H9 (cell line): Measurements from ENCODE around the gene DIP2C. TPM values are rescaled to one million over a fixed set of nuclear protein-coding genes. Genes with fewer than 3 reads are reported as not detected.
A peak's percentile ranks its signal among the peaks of the same experiment; 100 is the strongest.

Source experiments
- DNase-seq: peaks from one replicate; pipeline ENCODE4 v3.0.0-alpha.2; 2017
- H2AFZ ChIP-seq: one replicate; pipeline ENCODE4 v1.6.1; 2013; ENCODE audit warnings: mild to moderate bottlenecking, low read length, control low read depth, moderate library complexity
- H2AK5ac ChIP-seq: 2 replicates; pipeline ENCODE4 v1.6.1; 2013; ENCODE audit warnings: low read length, control low read depth, mixed read lengths; ENCODE audit not compliant: insufficient read length
- H2BK120ac ChIP-seq: one replicate; pipeline ENCODE4 v1.6.1; 2013; ENCODE audit warnings: low read depth, mild to moderate bottlenecking, low read length, control low read depth, inconsistent platforms; ENCODE audit not compliant: poor library complexity, severe bottlenecking
- H2BK12ac ChIP-seq: 2 replicates; pipeline ENCODE4 v1.6.1; 2013; ENCODE audit warnings: low read length, control low read depth, mixed read lengths, low read depth; ENCODE audit not compliant: insufficient read length
- H2BK15ac ChIP-seq: 2 replicates; pipeline ENCODE4 v1.6.1; 2013; ENCODE audit warnings: low read depth, low read length, control low read depth
- H2BK20ac ChIP-seq: one replicate; pipeline ENCODE4 v1.6.1; 2013; ENCODE audit warnings: low read depth, mild to moderate bottlenecking, low read length, control low read depth, inconsistent platforms; ENCODE audit not compliant: poor library complexity, severe bottlenecking
- H2BK5ac ChIP-seq: 2 replicates; pipeline ENCODE4 v1.6.1; 2013; ENCODE audit warnings: low read length, control low read depth, mixed read lengths; ENCODE audit not compliant: insufficient read length
- H3K14ac ChIP-seq: 2 replicates; pipeline ENCODE4 v1.6.1; 2013; ENCODE audit warnings: low read length, control low read depth; ENCODE audit not compliant: insufficient read depth
- H3K18ac ChIP-seq: 2 replicates; pipeline ENCODE4 v1.6.1; 2013; ENCODE audit warnings: low read depth, mild to moderate bottlenecking, mixed read lengths, low read length, control low read depth; ENCODE audit not compliant: insufficient read length
- H3K23ac ChIP-seq: 2 replicates; pipeline ENCODE4 v1.6.1; 2013; ENCODE audit warnings: low read length, control low read depth, mixed read lengths, low read depth; ENCODE audit not compliant: insufficient read length
- H3K23me2 ChIP-seq: 2 replicates; pipeline ENCODE4 v1.6.1; 2013; ENCODE audit warnings: low read depth, mild to moderate bottlenecking, mixed read lengths, low read length, control low read depth; ENCODE audit not compliant: insufficient read length, poor library complexity, severe bottlenecking
- H3K27ac ChIP-seq: 2 replicates; pipeline ENCODE4 v1.5.1; 2013; ENCODE audit warnings: low read length, control low read depth, mixed read lengths, low read depth; ENCODE audit not compliant: insufficient read length
- H3K27me3 ChIP-seq: 2 replicates; pipeline ENCODE4 v1.6.1; 2013; ENCODE audit warnings: low read length, control low read depth, inconsistent platforms; ENCODE audit not compliant: insufficient read depth
- H3K4ac ChIP-seq: 2 replicates; pipeline ENCODE4 v1.6.1; 2013; ENCODE audit warnings: low read depth, mild to moderate bottlenecking, control low read depth, inconsistent platforms, low read length, moderate library complexity
- H3K4me1 ChIP-seq: 2 replicates; pipeline ENCODE4 v1.6.1; 2013; ENCODE audit warnings: low read length, control low read depth, inconsistent platforms; ENCODE audit not compliant: insufficient read depth
- H3K4me2 ChIP-seq: 2 replicates; pipeline ENCODE4 v1.6.1; 2013; ENCODE audit warnings: low read length, control low read depth, mixed read lengths; ENCODE audit not compliant: insufficient read length, insufficient read depth
- H3K56ac ChIP-seq: 2 replicates; pipeline ENCODE4 v1.6.1; 2013; ENCODE audit warnings: low read depth, mild to moderate bottlenecking, mixed read lengths, low read length, control low read depth; ENCODE audit not compliant: insufficient read length
- H3K79me1 ChIP-seq: 2 replicates; pipeline ENCODE4 v1.6.1; 2013; ENCODE audit warnings: low read depth, mild to moderate bottlenecking, moderate library complexity, low read length, control low read depth, inconsistent platforms; ENCODE audit not compliant: insufficient read depth, poor library complexity, severe bottlenecking
- H3K79me2 ChIP-seq: 2 replicates; pipeline ENCODE4 v1.6.1; 2013; ENCODE audit warnings: low read length, control low read depth, inconsistent platforms; ENCODE audit not compliant: insufficient read depth
- H3K9ac ChIP-seq: 2 replicates; pipeline ENCODE4 v1.6.1; 2013; ENCODE audit warnings: low read length, control low read depth, mixed read lengths; ENCODE audit not compliant: insufficient read length; ENCODE audit errors: extremely low read depth
- H3K9me3 ChIP-seq: one replicate; pipeline ENCODE4 v1.6.1; 2013; ENCODE audit warnings: low read depth, low read length, inconsistent platforms; ENCODE audit not compliant: control insufficient read depth
- H3T11ph ChIP-seq: one replicate; pipeline ENCODE4 v1.6.1; 2013; ENCODE audit warnings: mild to moderate bottlenecking, low read length, control low read depth, inconsistent platforms
- H4K20me1 ChIP-seq: one replicate; pipeline ENCODE4 v1.6.1; 2013; ENCODE audit not compliant: control insufficient read depth, insufficient read length, insufficient read depth
- H4K5ac ChIP-seq: 2 replicates; pipeline ENCODE4 v1.6.1; 2013; ENCODE audit warnings: low read depth, mild to moderate bottlenecking, mixed read lengths, low read length, control low read depth; ENCODE audit not compliant: insufficient read length
- H4K8ac ChIP-seq: replicated peaks from 2 replicates; pipeline ENCODE4 v1.6.1; 2013; ENCODE audit warnings: low read length, control low read depth, mixed read lengths, low read depth; ENCODE audit not compliant: insufficient read length
- H4K91ac ChIP-seq: 2 replicates; pipeline ENCODE4 v1.6.1; 2013; ENCODE audit warnings: low read depth, mild to moderate bottlenecking, moderate library complexity, mixed read lengths, low read length, control low read depth; ENCODE audit not compliant: insufficient read length
- H3K27ac Mint-ChIP-seq, 3 experiments: 2 replicates in 2 of 3; 3 replicates in 1 of 3; pipeline ENCODE4 v1.8.0; 2020 to 2021; ENCODE audit warnings: mixed read lengths in 3 of 3, mild to moderate bottlenecking in 1 of 3, moderate library complexity in 1 of 3
- H3K27me3 Mint-ChIP-seq: 2 replicates; pipeline ENCODE4 v1.8.0; 2021; ENCODE audit warnings: low read depth, mild to moderate bottlenecking, moderate library complexity, mixed read lengths
- H3K36me3 Mint-ChIP-seq, 3 experiments: 2 replicates in 2 of 3; 3 replicates in 1 of 3; pipeline ENCODE4 v1.8.0; 2020 to 2021; ENCODE audit warnings: low read depth in 3 of 3, mixed read lengths in 3 of 3; ENCODE audit not compliant: insufficient read depth in 1 of 3
- H3K4me1 Mint-ChIP-seq, 2 experiments: 2 replicates each; pipeline ENCODE4 v1.8.0; 2020; ENCODE audit warnings: mixed read lengths in 2 of 2
- H3K4me3 Mint-ChIP-seq, 2 experiments: 2 replicates in 1 of 2; 3 replicates in 1 of 2; pipeline ENCODE4 v1.8.0; 2020 to 2021; ENCODE audit warnings: mild to moderate bottlenecking in 2 of 2, mixed read lengths in 2 of 2, moderate library complexity in 1 of 2
- H3K9me3 Mint-ChIP-seq, 2 experiments: 2 replicates in 1 of 2; 3 replicates in 1 of 2; pipeline ENCODE4 v1.8.0; 2020; ENCODE audit warnings: mild to moderate bottlenecking in 2 of 2, mixed read lengths in 2 of 2, moderate library complexity in 1 of 2
- WGBS: extraction: QIAGEN DNeasy Blood & Tissue Kit; methylation state at CpG from one replicate; pipeline ENCODE4 v1.1.7; 2013; ENCODE audit warnings: missing lambda C conversion rate, low lambda C conversion rate, mixed read lengths; ENCODE audit not compliant: insufficient read length; ENCODE audit errors: extremely low coverage; 5-methylcytosine and 5-hydroxymethylcytosine counted together
- total RNA-seq: library from RNA; stranded (reverse); gene quantifications from 2 replicates; pipeline ENCODE4 v1.2.1, GENCODE V29; 2021
- TF ChIP-seq, protein P1 (sequence below): fragments of 200-600 bp; sonication (generic); conservative IDR thresholded peaks from 3 replicates; pipeline ENCODE4 v1.8.0; 2021; ENCODE audit warnings: antibody characterized with exemption, mild to moderate bottlenecking

The DIP2C gene
- total RNA-seq, 1 experiment from 2014 or later, result 7.9 TPM

DNA sequence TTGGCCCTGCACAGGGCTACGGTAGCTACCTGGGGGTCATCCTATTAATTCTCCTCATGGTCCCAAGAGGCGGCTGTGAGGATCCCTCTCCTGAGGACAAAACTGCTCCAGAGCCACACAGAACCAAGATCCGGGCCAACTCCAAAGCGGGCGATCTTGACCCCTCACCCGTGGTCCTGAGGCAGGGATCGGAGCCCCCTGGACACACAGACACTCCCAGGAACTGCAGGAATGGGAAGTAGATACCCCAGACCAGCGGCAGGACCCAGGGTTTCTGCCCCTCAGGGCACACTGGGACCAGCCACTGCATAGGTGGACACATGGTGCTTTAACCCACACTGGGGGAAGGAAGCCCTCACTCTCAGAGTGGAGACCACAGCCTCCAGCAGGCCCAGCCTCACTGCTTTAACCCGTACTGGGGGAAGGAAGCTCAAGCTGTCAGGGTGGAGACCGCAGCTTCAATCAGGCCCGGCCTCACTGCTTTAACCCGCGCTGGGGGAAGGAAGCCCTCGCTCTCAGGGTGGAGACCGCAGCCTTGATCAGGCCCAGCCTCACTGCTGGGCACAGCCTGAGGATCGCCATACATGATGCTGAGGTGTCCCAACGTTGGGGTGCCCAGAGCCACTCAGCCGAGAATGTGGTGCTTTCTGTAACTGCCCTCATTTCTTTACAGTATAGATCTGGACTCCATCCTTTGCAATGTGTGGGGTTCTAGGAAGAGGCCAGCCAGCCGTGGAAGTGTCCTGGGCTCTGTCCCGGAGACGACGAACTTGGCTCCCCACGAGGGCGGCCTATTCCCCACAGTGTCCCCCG is 60.1 kb downstream of the DIP2C start:
- no peak overlapping the region for H3T11ph ChIP-seq
- H2BK15ac ChIP-seq, result no peak overlapping the region
- H3K14ac ChIP-seq, result no peak overlapping the region
- no peak overlapping the region for H4K8ac ChIP-seq
- no peak overlapping the region for H2BK120ac ChIP-seq
- no peak overlapping the region for H3K56ac ChIP-seq
- H3K9me3 ChIP-seq, result no peaks in the 10 kb centered on the region
- no peak overlapping the region for H3K23ac ChIP-seq
- H2BK20ac ChIP-seq, result no peak overlapping the region
- DNase-seq, result no peak
- H3K9me3 Mint-ChIP-seq, result no peaks in the 10 kb centered on the region
- H3K23me2 ChIP-seq, result no peaks in the 10 kb centered on the region
- H3K36me3 Mint-ChIP-seq, result peaks cover 0 to 3% (median 0%) of the 10 kb centered on the region in 3 experiments; a peak in 1 of 7 replicates
- H3K9ac ChIP-seq, result no peak overlapping the region
- peaks cover 7% of the 10 kb centered on the region; the same call in 1 of the 2 replicates for H3K4me1 ChIP-seq
- H3K79me1 ChIP-seq, result no peaks in the 10 kb centered on the region
- no peaks in the 10 kb centered on the region; the same call in 1 of the 2 replicates for H3K27me3 Mint-ChIP-seq
- no peaks in the 10 kb centered on the region for H3K27me3 ChIP-seq
- H2AK5ac ChIP-seq, result no peak overlapping the region
- peak overlapping the region in 2 of 3 experiments; percentile 14 to 48; a peak in 2 of 7 replicates for H3K27ac Mint-ChIP-seq
- no peak overlapping the region for H3K4me2 ChIP-seq
- H4K91ac ChIP-seq, result no peak overlapping the region
- no peak overlapping the region for H4K5ac ChIP-seq
- H4K20me1 ChIP-seq, result no peaks in the 10 kb centered on the region
- no peak overlapping the region for H3K4me3 Mint-ChIP-seq
- no peak overlapping the region for H3K27ac ChIP-seq
- no peak overlapping the region for H2BK12ac ChIP-seq
- H3K4me1 Mint-ChIP-seq, result peaks cover 33 to 34% of the 10 kb centered on the region in 2 experiments
- no peak overlapping the region for H3K18ac ChIP-seq
- H2BK5ac ChIP-seq, result no peak overlapping the region
- no peak overlapping the region for H2AFZ ChIP-seq
- peaks cover 2% of the 10 kb centered on the region; the same call in 1 of the 2 replicates for H3K79me2 ChIP-seq
- TF ChIP-seq, protein P1, sequence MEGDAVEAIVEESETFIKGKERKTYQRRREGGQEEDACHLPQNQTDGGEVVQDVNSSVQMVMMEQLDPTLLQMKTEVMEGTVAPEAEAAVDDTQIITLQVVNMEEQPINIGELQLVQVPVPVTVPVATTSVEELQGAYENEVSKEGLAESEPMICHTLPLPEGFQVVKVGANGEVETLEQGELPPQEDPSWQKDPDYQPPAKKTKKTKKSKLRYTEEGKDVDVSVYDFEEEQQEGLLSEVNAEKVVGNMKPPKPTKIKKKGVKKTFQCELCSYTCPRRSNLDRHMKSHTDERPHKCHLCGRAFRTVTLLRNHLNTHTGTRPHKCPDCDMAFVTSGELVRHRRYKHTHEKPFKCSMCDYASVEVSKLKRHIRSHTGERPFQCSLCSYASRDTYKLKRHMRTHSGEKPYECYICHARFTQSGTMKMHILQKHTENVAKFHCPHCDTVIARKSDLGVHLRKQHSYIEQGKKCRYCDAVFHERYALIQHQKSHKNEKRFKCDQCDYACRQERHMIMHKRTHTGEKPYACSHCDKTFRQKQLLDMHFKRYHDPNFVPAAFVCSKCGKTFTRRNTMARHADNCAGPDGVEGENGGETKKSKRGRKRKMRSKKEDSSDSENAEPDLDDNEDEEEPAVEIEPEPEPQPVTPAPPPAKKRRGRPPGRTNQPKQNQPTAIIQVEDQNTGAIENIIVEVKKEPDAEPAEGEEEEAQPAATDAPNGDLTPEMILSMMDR, result no peak
- no peak overlapping the region for H3K4ac ChIP-seq
- WGBS, result no CpG with 5 or more reads among the region's 25 CpGs
